Measurements from ENCODE around the gene WAPL. TPM values are rescaled to one million over a fixed set of nuclear protein-coding genes. Genes with fewer than 3 reads are reported as not detected.

Gene WAPL
- total and polyA plus RNA-seq, 2 of the 8 experiments (the other 6 are each of a cell fraction or from before 2014, with no cell fraction given): 12.8 to 48.1 TPM

GRCh38 chr10:86489960-86490612 lies 31.5 kb downstream of the WAPL start (continued):
- TF ChIP-seq, protein P1, sequence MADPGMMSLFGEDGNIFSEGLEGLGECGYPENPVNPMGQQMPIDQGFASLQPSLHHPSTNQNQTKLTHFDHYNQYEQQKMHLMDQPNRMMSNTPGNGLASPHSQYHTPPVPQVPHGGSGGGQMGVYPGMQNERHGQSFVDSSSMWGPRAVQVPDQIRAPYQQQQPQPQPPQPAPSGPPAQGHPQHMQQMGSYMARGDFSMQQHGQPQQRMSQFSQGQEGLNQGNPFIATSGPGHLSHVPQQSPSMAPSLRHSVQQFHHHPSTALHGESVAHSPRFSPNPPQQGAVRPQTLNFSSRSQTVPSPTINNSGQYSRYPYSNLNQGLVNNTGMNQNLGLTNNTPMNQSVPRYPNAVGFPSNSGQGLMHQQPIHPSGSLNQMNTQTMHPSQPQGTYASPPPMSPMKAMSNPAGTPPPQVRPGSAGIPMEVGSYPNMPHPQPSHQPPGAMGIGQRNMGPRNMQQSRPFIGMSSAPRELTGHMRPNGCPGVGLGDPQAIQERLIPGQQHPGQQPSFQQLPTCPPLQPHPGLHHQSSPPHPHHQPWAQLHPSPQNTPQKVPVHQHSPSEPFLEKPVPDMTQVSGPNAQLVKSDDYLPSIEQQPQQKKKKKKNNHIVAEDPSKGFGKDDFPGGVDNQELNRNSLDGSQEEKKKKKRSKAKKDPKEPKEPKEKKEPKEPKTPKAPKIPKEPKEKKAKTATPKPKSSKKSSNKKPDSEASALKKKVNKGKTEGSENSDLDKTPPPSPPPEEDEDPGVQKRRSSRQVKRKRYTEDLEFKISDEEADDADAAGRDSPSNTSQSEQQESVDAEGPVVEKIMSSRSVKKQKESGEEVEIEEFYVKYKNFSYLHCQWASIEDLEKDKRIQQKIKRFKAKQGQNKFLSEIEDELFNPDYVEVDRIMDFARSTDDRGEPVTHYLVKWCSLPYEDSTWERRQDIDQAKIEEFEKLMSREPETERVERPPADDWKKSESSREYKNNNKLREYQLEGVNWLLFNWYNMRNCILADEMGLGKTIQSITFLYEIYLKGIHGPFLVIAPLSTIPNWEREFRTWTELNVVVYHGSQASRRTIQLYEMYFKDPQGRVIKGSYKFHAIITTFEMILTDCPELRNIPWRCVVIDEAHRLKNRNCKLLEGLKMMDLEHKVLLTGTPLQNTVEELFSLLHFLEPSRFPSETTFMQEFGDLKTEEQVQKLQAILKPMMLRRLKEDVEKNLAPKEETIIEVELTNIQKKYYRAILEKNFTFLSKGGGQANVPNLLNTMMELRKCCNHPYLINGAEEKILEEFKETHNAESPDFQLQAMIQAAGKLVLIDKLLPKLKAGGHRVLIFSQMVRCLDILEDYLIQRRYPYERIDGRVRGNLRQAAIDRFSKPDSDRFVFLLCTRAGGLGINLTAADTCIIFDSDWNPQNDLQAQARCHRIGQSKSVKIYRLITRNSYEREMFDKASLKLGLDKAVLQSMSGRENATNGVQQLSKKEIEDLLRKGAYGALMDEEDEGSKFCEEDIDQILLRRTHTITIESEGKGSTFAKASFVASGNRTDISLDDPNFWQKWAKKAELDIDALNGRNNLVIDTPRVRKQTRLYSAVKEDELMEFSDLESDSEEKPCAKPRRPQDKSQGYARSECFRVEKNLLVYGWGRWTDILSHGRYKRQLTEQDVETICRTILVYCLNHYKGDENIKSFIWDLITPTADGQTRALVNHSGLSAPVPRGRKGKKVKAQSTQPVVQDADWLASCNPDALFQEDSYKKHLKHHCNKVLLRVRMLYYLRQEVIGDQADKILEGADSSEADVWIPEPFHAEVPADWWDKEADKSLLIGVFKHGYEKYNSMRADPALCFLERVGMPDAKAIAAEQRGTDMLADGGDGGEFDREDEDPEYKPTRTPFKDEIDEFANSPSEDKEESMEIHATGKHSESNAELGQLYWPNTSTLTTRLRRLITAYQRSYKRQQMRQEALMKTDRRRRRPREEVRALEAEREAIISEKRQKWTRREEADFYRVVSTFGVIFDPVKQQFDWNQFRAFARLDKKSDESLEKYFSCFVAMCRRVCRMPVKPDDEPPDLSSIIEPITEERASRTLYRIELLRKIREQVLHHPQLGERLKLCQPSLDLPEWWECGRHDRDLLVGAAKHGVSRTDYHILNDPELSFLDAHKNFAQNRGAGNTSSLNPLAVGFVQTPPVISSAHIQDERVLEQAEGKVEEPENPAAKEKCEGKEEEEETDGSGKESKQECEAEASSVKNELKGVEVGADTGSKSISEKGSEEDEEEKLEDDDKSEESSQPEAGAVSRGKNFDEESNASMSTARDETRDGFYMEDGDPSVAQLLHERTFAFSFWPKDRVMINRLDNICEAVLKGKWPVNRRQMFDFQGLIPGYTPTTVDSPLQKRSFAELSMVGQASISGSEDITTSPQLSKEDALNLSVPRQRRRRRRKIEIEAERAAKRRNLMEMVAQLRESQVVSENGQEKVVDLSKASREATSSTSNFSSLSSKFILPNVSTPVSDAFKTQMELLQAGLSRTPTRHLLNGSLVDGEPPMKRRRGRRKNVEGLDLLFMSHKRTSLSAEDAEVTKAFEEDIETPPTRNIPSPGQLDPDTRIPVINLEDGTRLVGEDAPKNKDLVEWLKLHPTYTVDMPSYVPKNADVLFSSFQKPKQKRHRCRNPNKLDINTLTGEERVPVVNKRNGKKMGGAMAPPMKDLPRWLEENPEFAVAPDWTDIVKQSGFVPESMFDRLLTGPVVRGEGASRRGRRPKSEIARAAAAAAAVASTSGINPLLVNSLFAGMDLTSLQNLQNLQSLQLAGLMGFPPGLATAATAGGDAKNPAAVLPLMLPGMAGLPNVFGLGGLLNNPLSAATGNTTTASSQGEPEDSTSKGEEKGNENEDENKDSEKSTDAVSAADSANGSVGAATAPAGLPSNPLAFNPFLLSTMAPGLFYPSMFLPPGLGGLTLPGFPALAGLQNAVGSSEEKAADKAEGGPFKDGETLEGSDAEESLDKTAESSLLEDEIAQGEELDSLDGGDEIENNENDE (IDR thresholded peaks at IDR 0.05; ENCODE audit: insufficient replicate concordance, low read length): no peak
- TF ChIP-seq RBBP5 (IDR thresholded peaks at IDR 0.05; ENCODE audit: borderline replicate concordance, low read depth, low read length) (no peak), MAX (IDR thresholded peaks at IDR 0.05) (no peak), FOSL1 (IDR thresholded peaks at IDR 0.05; ENCODE audit: insufficient read depth, low read depth, low read length) (no peak), RFX5 (IDR thresholded peaks at IDR 0.05; ENCODE audit: borderline replicate concordance, low read depth, low read length) (no peak), ASH2L (IDR thresholded peaks at IDR 0.05; ENCODE audit: low read length) (no peak)

All from H1 (cell line).